SK-N-SH (cell line): ENCODE results near the gene EEA1. TPM values are rescaled to one million over a fixed set of nuclear protein-coding genes. Genes with fewer than 3 reads are reported as not detected.

Experiments used
- CTCF ChIA-PET: fragments of 300-600, 350-600 bp; formaldehyde crosslinking; extraction: SDS; loops from one replicate; lab custom pipeline; 2021; lab: Yijun Ruan, JAX
- POLR2A ChIA-PET: fragments of 350-600 bp; sonication (Branson Sonifier 250); formaldehyde crosslinking; extraction: SDS; loops from one replicate; lab custom pipeline; 2020; ENCODE audit warnings: antibody characterized with exemption, inconsistent platforms; lab: Yijun Ruan, JAX
- DNase-seq: peaks from one replicate; pipeline ENCODE4 v3.0.0; 2012
- H2AFZ ChIP-seq: fragments of 200-600 bp; sonication (generic); 2 replicates; pipeline ENCODE4 v1.8.1; 2016; ENCODE audit warnings: antibody characterized with exemption, mild to moderate bottlenecking, low read depth
- H3F3A ChIP-seq: fragments of 200-600 bp; sonication (generic); replicated peaks from 2 replicates; pipeline ENCODE3; 2016; ENCODE audit warnings: antibody characterized with exemption, mild to moderate bottlenecking; ENCODE audit not compliant: insufficient read depth
- H3K27ac ChIP-seq, 2 experiments: fragments of 200-500 bp in 1 of 2; fragments of 200-600 bp in 1 of 2; sonication (Bioruptor generic) in 1 of 2; sonication (generic), shearing (Covaris generic) in 1 of 2; 2 replicates each; pipeline versions ENCODE4 v1.5.1 to v1.6.1; 2014 to 2016; ENCODE audit warnings: low read depth in 2 of 2, inconsistent platforms in 1 of 2, low read length in 1 of 2, mild to moderate bottlenecking in 1 of 2, mixed read lengths in 1 of 2
- H3K27me3 ChIP-seq: fragments of 200-600 bp; sonication (generic), shearing (Covaris generic); 2 replicates; pipeline ENCODE4 v1.6.1; 2016; ENCODE audit warnings: mixed run types; ENCODE audit not compliant: insufficient read depth
- H3K36me3 ChIP-seq, 2 experiments: fragments of 200-500 bp in 1 of 2; fragments of 200-600 bp in 1 of 2; sonication (Bioruptor generic) in 1 of 2; sonication (generic) in 1 of 2; replicated peaks in 1 of 2; 2 replicates each; pipeline versions ENCODE3 to v1.5.1; 2014 to 2016; ENCODE audit warnings: low read length in 1 of 2, mild to moderate bottlenecking in 1 of 2; ENCODE audit not compliant: insufficient read depth in 2 of 2, control insufficient read depth in 1 of 2
- H3K4me1 ChIP-seq, 2 experiments: fragments of 200-500 bp in 1 of 2; fragments of 200-600 bp in 1 of 2; sonication (Bioruptor generic) in 1 of 2; sonication (generic), shearing (Covaris generic) in 1 of 2; 2 replicates each; pipeline versions ENCODE4 v1.5.1 to v1.6.1; 2014 to 2016; ENCODE audit warnings: low read depth in 1 of 2, low read length in 1 of 2, mixed run types in 1 of 2; ENCODE audit not compliant: insufficient read depth in 2 of 2, control insufficient read depth in 1 of 2
- H3K4me2 ChIP-seq: fragments of 200-600 bp; sonication (generic), shearing (Covaris generic); 2 replicates; pipeline ENCODE4 v1.6.1; 2017; ENCODE audit warnings: mixed run types
- H3K4me3 ChIP-seq, 2 experiments: fragments of 200-500 bp in 1 of 2; fragments of 200-600 bp in 1 of 2; sonication (Bioruptor generic) in 1 of 2; sonication (generic), shearing (Covaris generic) in 1 of 2; 2 replicates each; pipeline versions ENCODE4 v1.5.1 to v1.8.1; 2014 to 2016; ENCODE audit warnings: low read depth in 2 of 2, inconsistent platforms in 1 of 2, low read length in 1 of 2, mild to moderate bottlenecking in 1 of 2, mixed read lengths in 1 of 2, moderate library complexity in 1 of 2
- H3K79me2 ChIP-seq: fragments of 200-600 bp; sonication (generic); 2 replicates; pipeline ENCODE4 v1.8.1; 2017; ENCODE audit warnings: mild to moderate bottlenecking; ENCODE audit not compliant: insufficient read depth
- H3K9ac ChIP-seq: fragments of 200-600 bp; sonication (generic); 2 replicates; pipeline ENCODE4 v1.6.1; 2017; ENCODE audit warnings: mixed run types
- H3K9me2 ChIP-seq: fragments of 200-600 bp; sonication (generic); 2 replicates; pipeline ENCODE4 v1.6.1; 2017; ENCODE audit warnings: mixed run types
- H3K9me3 ChIP-seq: fragments of 200-600 bp; sonication (generic); 2 replicates; pipeline ENCODE4 v1.6.1; 2017; ENCODE audit warnings: mixed run types, mild to moderate bottlenecking, moderate library complexity
- H4K20me1 ChIP-seq: fragments of 200-600 bp; sonication (generic); 2 replicates; pipeline ENCODE4 v1.6.1; 2017; ENCODE audit warnings: mild to moderate bottlenecking, mixed run types; ENCODE audit not compliant: insufficient read depth
- CHD2 ChIP-seq: fragments of 150-350 bp; IDR thresholded peaks from 2 replicates; pipeline ENCODE4 v1.6.1; 2018; ENCODE audit warnings: low read length; ENCODE audit not compliant: partially characterized antibody
- ELF1 ChIP-seq: IDR thresholded peaks from 2 replicates; pipeline ENCODE4 v1.4.0; 2012
- EP300 ChIP-seq, 2 experiments: IDR thresholded peaks; 2 replicates each; pipeline versions ENCODE4 v1.4.0 to v1.6.1; 2012; ENCODE audit warnings: borderline replicate concordance in 1 of 2, low read depth in 1 of 2, low read length in 1 of 2
- EZH2phosphoT487 ChIP-seq: fragments of 200-600 bp; sonication (generic); IDR thresholded peaks from 2 replicates; pipeline ENCODE4 v1.6.1; 2017; ENCODE audit warnings: low read depth, mixed run types, mild to moderate bottlenecking, antibody characterized with exemption, moderate library complexity, borderline replicate concordance
- FOSL2 ChIP-seq: IDR thresholded peaks from 2 replicates; pipeline ENCODE4 v1.4.0; 2012; ENCODE audit warnings: low read depth, mild to moderate bottlenecking, moderate library complexity, borderline replicate concordance
- FOXM1 ChIP-seq: IDR thresholded peaks from 2 replicates; pipeline ENCODE4 v1.4.0; 2012; ENCODE audit warnings: low read depth, mild to moderate bottlenecking
- MEF2A ChIP-seq: IDR thresholded peaks from 2 replicates; pipeline ENCODE4 v1.4.0; 2012; ENCODE audit warnings: low read depth, borderline replicate concordance
- MXI1 ChIP-seq: IDR thresholded peaks from 2 replicates; pipeline ENCODE4 v1.6.1; 2012; ENCODE audit warnings: mild to moderate bottlenecking, low read depth, low read length, improper control_type of control experiment
- NFIC ChIP-seq: IDR thresholded peaks from 2 replicates; pipeline ENCODE4 v1.4.0; 2012; ENCODE audit warnings: borderline replicate concordance
- NRF1 ChIP-seq: IDR thresholded peaks from 2 replicates; pipeline ENCODE4 v1.6.1; 2012; ENCODE audit warnings: low read depth, mild to moderate bottlenecking, low read length
- RAD21 ChIP-seq: IDR thresholded peaks from 2 replicates; pipeline ENCODE4 v1.6.1; 2012; ENCODE audit warnings: mild to moderate bottlenecking, low read length
- RFX5 ChIP-seq: IDR thresholded peaks from 2 replicates; pipeline ENCODE4 v1.6.1; 2012; ENCODE audit warnings: mild to moderate bottlenecking, improper control_type of control experiment, low read length
- SIN3A ChIP-seq: IDR thresholded peaks from 2 replicates; pipeline ENCODE4 v1.6.1; 2012; ENCODE audit warnings: low read depth, mild to moderate bottlenecking, low read length, moderate library complexity, borderline replicate concordance
- TCF12 ChIP-seq: IDR thresholded peaks from 2 replicates; pipeline ENCODE4 v1.4.0; 2012
- TEAD4 ChIP-seq: IDR thresholded peaks from 2 replicates; pipeline ENCODE4 v1.4.0; 2012; ENCODE audit warnings: mild to moderate bottlenecking, borderline replicate concordance; ENCODE audit not compliant: insufficient read depth
- YY1 ChIP-seq: IDR thresholded peaks from 2 replicates; pipeline ENCODE4 v1.4.0; 2012; ENCODE audit warnings: low read depth, mild to moderate bottlenecking
- WGBS: methylation state at CpG from one replicate; pipeline ENCODE4 v1.1.6; 2017; ENCODE audit warnings: low lambda C conversion rate; 5-methylcytosine and 5-hydroxymethylcytosine counted together
- polyA plus RNA-seq, 3 experiments: library from polyadenylated mRNA; depleted of rRNA; stranded (reverse); fragments of >200 nt; gene quantifications; 2 replicates each; pipeline ENCODE4 v1.2.3, GENCODE V29; 2012
- TF ChIP-seq, protein P1 (sequence below): fragments of 150-350 bp; IDR thresholded peaks from 2 replicates; pipeline ENCODE4 v1.6.1; 2017; ENCODE audit warnings: antibody characterized with exemption, low read length, low read depth, borderline replicate concordance
- TF ChIP-seq, protein P2 (sequence below): fragments of 150-350 bp; IDR thresholded peaks from 2 replicates; pipeline ENCODE4 v1.6.1; 2016; ENCODE audit warnings: mild to moderate bottlenecking, low read depth, low read length
- TF ChIP-seq, protein P3 (sequence below): IDR thresholded peaks from 2 replicates; pipeline ENCODE4 v1.6.1; 2012; ENCODE audit warnings: mild to moderate bottlenecking, low read depth, low read length, moderate library complexity
- TF ChIP-seq, protein P4 (sequence below): IDR thresholded peaks from 2 replicates; pipeline ENCODE4 v1.4.0; 2012; ENCODE audit warnings: low read depth, borderline replicate concordance
- TF ChIP-seq, protein P5 (sequence below): IDR thresholded peaks from 2 replicates; pipeline ENCODE4 v1.4.0; 2012; ENCODE audit warnings: low read depth

EEA1 gene
- polyA plus RNA-seq, 1 of the 3 experiments (the other 2 are of a cell fraction) = 1.5 TPM

DNA sequence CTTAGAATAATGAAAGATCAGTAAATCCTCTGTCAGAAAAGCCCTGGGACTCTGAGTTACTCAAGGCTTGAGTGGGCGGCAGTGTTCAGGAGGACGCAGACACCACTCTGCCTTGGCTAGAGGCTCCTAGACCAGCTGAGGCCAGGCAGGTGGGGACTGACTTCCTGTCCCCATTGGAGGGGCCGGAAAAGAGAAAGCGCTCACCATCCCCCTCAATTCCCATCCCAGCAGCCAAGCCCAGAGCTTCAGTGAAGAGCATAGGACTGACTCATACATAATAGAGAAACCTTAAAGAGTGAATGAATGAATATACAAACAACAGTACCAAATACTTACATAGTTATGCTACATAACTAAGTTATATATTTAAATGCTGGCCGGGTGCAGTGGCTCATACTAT is 164.3 kb downstream of the EEA1 start (continued):
- no peak for TF ChIP-seq EZH2phosphoT487
- TF ChIP-seq, protein P1, sequence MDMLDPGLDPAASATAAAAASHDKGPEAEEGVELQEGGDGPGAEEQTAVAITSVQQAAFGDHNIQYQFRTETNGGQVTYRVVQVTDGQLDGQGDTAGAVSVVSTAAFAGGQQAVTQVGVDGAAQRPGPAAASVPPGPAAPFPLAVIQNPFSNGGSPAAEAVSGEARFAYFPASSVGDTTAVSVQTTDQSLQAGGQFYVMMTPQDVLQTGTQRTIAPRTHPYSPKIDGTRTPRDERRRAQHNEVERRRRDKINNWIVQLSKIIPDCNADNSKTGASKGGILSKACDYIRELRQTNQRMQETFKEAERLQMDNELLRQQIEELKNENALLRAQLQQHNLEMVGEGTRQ = no peak
- no peak for TF ChIP-seq ELF1
- TF ChIP-seq RFX5 = no peak
- TF ChIP-seq, protein P2, sequence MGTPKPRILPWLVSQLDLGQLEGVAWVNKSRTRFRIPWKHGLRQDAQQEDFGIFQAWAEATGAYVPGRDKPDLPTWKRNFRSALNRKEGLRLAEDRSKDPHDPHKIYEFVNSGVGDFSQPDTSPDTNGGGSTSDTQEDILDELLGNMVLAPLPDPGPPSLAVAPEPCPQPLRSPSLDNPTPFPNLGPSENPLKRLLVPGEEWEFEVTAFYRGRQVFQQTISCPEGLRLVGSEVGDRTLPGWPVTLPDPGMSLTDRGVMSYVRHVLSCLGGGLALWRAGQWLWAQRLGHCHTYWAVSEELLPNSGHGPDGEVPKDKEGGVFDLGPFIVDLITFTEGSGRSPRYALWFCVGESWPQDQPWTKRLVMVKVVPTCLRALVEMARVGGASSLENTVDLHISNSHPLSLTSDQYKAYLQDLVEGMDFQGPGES = no peak

DNA sequence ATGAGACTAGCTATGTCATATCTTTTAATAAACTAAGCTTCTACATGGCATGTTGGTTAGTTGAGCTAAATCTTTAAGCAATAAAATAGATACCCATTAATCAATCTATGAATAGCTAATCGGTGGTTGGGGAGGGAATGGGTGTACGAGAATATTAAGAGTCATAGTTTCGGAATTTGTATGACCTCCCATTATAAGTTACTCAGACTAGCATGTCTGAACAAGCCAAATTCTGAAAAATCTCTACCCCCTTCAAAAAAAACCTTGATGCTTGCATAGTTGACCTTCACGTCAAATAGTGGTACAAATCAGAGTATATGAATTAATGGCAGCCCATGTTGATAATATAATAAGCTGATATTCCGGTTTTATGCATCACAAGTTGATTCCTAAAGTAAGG is 166.3 kb downstream of the EEA1 start:
- TF ChIP-seq MXI1 (no peak), CHD2 (no peak), TCF12 (no peak), SIN3A (no peak), NFIC (no peak), RAD21 (no peak), TEAD4 (no peak), FOSL2 (no peak), RFX5 (no peak), EP300 (IDR thresholded peaks at IDR 0.05; ENCODE audit: borderline replicate concordance in 1 of 2, low read depth in 1 of 2, low read length in 1 of 2) (no peak), FOXM1 (no peak), NRF1 (no peak), MEF2A (no peak), YY1 (no peak)
- TF ChIP-seq, protein P3, sequence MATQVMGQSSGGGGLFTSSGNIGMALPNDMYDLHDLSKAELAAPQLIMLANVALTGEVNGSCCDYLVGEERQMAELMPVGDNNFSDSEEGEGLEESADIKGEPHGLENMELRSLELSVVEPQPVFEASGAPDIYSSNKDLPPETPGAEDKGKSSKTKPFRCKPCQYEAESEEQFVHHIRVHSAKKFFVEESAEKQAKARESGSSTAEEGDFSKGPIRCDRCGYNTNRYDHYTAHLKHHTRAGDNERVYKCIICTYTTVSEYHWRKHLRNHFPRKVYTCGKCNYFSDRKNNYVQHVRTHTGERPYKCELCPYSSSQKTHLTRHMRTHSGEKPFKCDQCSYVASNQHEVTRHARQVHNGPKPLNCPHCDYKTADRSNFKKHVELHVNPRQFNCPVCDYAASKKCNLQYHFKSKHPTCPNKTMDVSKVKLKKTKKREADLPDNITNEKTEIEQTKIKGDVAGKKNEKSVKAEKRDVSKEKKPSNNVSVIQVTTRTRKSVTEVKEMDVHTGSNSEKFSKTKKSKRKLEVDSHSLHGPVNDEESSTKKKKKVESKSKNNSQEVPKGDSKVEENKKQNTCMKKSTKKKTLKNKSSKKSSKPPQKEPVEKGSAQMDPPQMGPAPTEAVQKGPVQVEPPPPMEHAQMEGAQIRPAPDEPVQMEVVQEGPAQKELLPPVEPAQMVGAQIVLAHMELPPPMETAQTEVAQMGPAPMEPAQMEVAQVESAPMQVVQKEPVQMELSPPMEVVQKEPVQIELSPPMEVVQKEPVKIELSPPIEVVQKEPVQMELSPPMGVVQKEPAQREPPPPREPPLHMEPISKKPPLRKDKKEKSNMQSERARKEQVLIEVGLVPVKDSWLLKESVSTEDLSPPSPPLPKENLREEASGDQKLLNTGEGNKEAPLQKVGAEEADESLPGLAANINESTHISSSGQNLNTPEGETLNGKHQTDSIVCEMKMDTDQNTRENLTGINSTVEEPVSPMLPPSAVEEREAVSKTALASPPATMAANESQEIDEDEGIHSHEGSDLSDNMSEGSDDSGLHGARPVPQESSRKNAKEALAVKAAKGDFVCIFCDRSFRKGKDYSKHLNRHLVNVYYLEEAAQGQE = no peak
- TF ChIP-seq, protein P1 = no peak
- TF ChIP-seq, protein P4, sequence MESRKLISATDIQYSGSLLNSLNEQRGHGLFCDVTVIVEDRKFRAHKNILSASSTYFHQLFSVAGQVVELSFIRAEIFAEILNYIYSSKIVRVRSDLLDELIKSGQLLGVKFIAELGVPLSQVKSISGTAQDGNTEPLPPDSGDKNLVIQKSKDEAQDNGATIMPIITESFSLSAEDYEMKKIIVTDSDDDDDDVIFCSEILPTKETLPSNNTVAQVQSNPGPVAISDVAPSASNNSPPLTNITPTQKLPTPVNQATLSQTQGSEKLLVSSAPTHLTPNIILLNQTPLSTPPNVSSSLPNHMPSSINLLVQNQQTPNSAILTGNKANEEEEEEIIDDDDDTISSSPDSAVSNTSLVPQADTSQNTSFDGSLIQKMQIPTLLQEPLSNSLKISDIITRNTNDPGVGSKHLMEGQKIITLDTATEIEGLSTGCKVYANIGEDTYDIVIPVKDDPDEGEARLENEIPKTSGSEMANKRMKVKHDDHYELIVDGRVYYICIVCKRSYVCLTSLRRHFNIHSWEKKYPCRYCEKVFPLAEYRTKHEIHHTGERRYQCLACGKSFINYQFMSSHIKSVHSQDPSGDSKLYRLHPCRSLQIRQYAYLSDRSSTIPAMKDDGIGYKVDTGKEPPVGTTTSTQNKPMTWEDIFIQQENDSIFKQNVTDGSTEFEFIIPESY = no peak
- TF ChIP-seq, protein P5, sequence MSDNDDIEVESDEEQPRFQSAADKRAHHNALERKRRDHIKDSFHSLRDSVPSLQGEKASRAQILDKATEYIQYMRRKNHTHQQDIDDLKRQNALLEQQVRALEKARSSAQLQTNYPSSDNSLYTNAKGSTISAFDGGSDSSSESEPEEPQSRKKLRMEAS = no peak
- TF ChIP-seq, protein P2 = no peak
- POLR2A ChIA-PET = no interaction called here
- CTCF ChIA-PET = no interaction called here

More for the DNA sequence above, 166.3 kb downstream of the EEA1 start:
- no peaks in the 10 kb centered on the region for H4K20me1 ChIP-seq
- H3K9me3 ChIP-seq = no peaks in the 10 kb centered on the region
- no peak overlapping the region for H3K4me2 ChIP-seq
- no peak overlapping the region for H3K4me3 ChIP-seq
- no peak overlapping the region for H3K9ac ChIP-seq
- H3K27me3 ChIP-seq = no peaks in the 10 kb centered on the region
- no peaks in the 10 kb centered on the region for H3K9me2 ChIP-seq
- no peak overlapping the region for H3K27ac ChIP-seq
- H3K79me2 ChIP-seq = no peaks in the 10 kb centered on the region
- WGBS = 80% methylated on average over 5 of the region's 5 CpGs
- DNase-seq = no peak
- H3K4me1 ChIP-seq = peaks cover 0 to 3% of the 10 kb centered on the region in 2 experiments; a peak in 1 of 4 replicates
- no peaks in the 10 kb centered on the region for H3K36me3 ChIP-seq
- no peak overlapping the region for H2AFZ ChIP-seq
- H3F3A ChIP-seq = peaks cover 8% of the 10 kb centered on the region
